Fibroblast of upper back skin (primary cell): Measurements from ENCODE around the gene CCDC136.
A peak's percentile ranks its signal among the peaks of the same experiment; 100 is the strongest.

Source experiments
- DNase-seq: peaks from one replicate; pipeline ENCODE4 v3.0.0-alpha.2; 2013

Gene CCDC136

GRCh38 chr7:128833148-128833945, 41.6 kb downstream of the CCDC136 start:
- DNase-seq: peak; percentile 91

GRCh38 chr7:128833946-128834325, 42.2 kb downstream of the CCDC136 start:
- no peak for DNase-seq

GRCh38 chr7:128835231-128835751, 43.5 kb downstream of the CCDC136 start:
- DNase-seq: no peak

- peak; percentile 66 for DNase-seq
Observed at GRCh38 chr7:128835790-128836641, 44.2 kb downstream of the CCDC136 start.

- DNase-seq: no peak
Observed at GRCh38 chr7:128836729-128837348, 45.1 kb downstream of the CCDC136 start.

- DNase-seq: no peak
Observed at GRCh38 chr7:128837521-128837921, 45.8 kb downstream of the CCDC136 start.

GRCh38 chr7:128838109-128838779, 46.5 kb downstream of the CCDC136 start:
- no peak for DNase-seq

GRCh38 chr7:128838981-128839731, 47.4 kb downstream of the CCDC136 start:
- no peak for DNase-seq

GRCh38 chr7:128839751-128840177, 48.0 kb downstream of the CCDC136 start:
- DNase-seq: no peak

GRCh38 chr7:128840326-128841170, 48.8 kb downstream of the CCDC136 start:
- no peak for DNase-seq

GRCh38 chr7:128841171-128841690, 49.5 kb downstream of the CCDC136 start:
- DNase-seq: no peak

GRCh38 chr7:128841921-128842673, 50.3 kb downstream of the CCDC136 start:
- peak; percentile 37 for DNase-seq

- no peak for DNase-seq
Observed at GRCh38 chr7:128842674-128843641, 51.2 kb downstream of the CCDC136 start.

- DNase-seq: no peak
Observed at GRCh38 chr7:128843938-128844621, 52.3 kb downstream of the CCDC136 start.

- DNase-seq: no peak
Observed at GRCh38 chr7:128844777-128845311, 53.1 kb downstream of the CCDC136 start.

GRCh38 chr7:128845475-128845874, 53.7 kb downstream of the CCDC136 start:
- no peak for DNase-seq

- DNase-seq: no peak
Observed at GRCh38 chr7:128845987-128846386, 54.2 kb downstream of the CCDC136 start.
